Measurements from ENCODE around the gene RAB3GAP1. TPM values are rescaled to one million over a fixed set of nuclear protein-coding genes. Genes with fewer than 3 reads are reported as not detected.

The RAB3GAP1 gene
- total RNA-seq, 1 experiment from 2014 or later: 50.6 TPM

DNA sequence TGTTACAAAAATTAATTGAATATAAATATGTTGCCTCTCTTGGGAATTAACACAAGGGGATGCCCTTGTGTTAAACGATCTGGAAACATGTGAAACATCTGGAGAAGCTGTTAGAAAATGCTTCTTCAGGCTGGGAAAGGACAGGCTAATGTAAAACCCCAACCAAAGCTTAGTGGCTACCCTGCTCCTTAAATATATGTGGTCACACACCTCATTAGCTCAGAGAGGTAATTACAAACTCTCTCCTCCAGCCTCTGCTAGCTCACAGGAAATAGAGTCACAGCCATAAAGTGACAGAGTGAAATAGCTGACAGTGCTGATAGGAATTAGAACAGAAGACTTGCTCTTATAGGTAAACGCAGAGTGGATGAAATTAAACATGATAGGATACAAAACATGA lies 155.9 kb downstream of the RAB3GAP1 start:
- H3K27me3 Mint-ChIP-seq (ENCODE audit: unreplicated experiment): no peaks in the 10 kb centered on the region
- TF ChIP-seq, protein P1, sequence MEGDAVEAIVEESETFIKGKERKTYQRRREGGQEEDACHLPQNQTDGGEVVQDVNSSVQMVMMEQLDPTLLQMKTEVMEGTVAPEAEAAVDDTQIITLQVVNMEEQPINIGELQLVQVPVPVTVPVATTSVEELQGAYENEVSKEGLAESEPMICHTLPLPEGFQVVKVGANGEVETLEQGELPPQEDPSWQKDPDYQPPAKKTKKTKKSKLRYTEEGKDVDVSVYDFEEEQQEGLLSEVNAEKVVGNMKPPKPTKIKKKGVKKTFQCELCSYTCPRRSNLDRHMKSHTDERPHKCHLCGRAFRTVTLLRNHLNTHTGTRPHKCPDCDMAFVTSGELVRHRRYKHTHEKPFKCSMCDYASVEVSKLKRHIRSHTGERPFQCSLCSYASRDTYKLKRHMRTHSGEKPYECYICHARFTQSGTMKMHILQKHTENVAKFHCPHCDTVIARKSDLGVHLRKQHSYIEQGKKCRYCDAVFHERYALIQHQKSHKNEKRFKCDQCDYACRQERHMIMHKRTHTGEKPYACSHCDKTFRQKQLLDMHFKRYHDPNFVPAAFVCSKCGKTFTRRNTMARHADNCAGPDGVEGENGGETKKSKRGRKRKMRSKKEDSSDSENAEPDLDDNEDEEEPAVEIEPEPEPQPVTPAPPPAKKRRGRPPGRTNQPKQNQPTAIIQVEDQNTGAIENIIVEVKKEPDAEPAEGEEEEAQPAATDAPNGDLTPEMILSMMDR (IDR thresholded peaks at IDR 0.05; ENCODE audit: unreplicated experiment): no peak
- DNase-seq: no peak
- no peak overlapping the region for H3K27ac Mint-ChIP-seq (ENCODE audit: unreplicated experiment)
- H3K9me3 Mint-ChIP-seq (ENCODE audit: low read depth, unreplicated experiment): no peaks in the 10 kb centered on the region
- H3K4me1 Mint-ChIP-seq (ENCODE audit: low read depth, unreplicated experiment): no peaks in the 10 kb centered on the region
- CTCF ChIA-PET: no interaction called here
- intact Hi-C loops (cut with micrococcal nuclease; ENCODE audit: unreplicated experiment): no loop called here
- H3K36me3 Mint-ChIP-seq (ENCODE audit: insufficient read depth, unreplicated experiment): no peaks in the 10 kb centered on the region
- no TSS peak for BruUV-seq (replicated peaks)
- H3K4me3 Mint-ChIP-seq (ENCODE audit: low read depth, unreplicated experiment): no peak overlapping the region

DNA sequence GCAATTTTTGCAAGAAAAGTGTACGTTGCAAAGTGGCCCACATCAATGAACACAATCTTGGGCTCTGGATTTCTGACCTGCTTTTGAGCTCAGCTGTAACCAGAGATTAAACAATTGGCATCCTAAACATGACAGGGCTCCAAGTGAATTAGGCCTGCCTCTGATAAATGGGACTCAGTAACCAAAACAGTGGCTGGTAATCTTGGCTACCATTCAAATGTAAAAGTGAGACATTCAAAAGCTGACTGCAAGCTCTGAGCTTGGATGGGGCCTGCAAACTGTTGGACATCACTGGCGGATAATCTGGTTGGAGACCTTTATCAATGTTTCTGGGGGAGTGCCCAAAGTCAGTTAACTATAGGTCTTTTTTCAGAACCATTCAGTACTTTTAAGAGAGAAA lies 160.7 kb downstream of the RAB3GAP1 start:
- TF ChIP-seq, protein P1 (IDR thresholded peaks at IDR 0.05; ENCODE audit: unreplicated experiment): no peak
- intact Hi-C loops (cut with micrococcal nuclease; ENCODE audit: unreplicated experiment): no loop called here
- BruUV-seq (replicated peaks): no TSS peak
- Mint-ChIP-seq H3K4me1 (ENCODE audit: low read depth, unreplicated experiment) (no peaks in the 10 kb centered on the region), H3K9me3 (ENCODE audit: low read depth, unreplicated experiment) (no peaks in the 10 kb centered on the region), H3K4me3 (ENCODE audit: low read depth, unreplicated experiment) (no peak overlapping the region), H3K27me3 (ENCODE audit: unreplicated experiment) (no peaks in the 10 kb centered on the region), H3K36me3 (ENCODE audit: insufficient read depth, unreplicated experiment) (no peaks in the 10 kb centered on the region), H3K27ac (ENCODE audit: unreplicated experiment) (no peak overlapping the region)
- no peak for DNase-seq
- CTCF ChIA-PET: no interaction called here

DNA sequence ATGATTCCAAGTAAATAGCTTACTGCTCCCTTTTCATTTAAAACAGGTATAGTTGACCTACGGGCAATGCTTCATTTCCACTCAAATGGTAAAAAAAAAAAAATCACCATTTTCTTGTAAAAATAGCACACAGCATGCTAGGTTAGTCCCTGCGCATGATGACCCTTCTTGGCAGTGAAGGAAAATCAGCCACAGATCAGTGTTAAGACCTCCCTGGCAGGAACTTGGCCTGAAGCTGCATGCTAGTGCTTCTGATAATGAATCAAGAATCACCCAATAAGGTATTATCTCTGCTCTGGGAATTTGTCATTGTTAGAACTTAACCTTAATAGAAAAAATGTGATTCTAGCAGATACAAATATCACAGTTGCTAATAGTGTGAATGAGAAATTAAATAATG lies 166.3 kb downstream of the RAB3GAP1 start:
- Mint-ChIP-seq H3K27ac (ENCODE audit: unreplicated experiment) (no peak overlapping the region), H3K4me3 (ENCODE audit: low read depth, unreplicated experiment) (no peak overlapping the region), H3K4me1 (ENCODE audit: low read depth, unreplicated experiment) (no peaks in the 10 kb centered on the region), H3K36me3 (ENCODE audit: insufficient read depth, unreplicated experiment) (no peaks in the 10 kb centered on the region), H3K27me3 (ENCODE audit: unreplicated experiment) (no peaks in the 10 kb centered on the region), H3K9me3 (ENCODE audit: low read depth, unreplicated experiment) (no peaks in the 10 kb centered on the region)
- CTCF ChIA-PET: no interaction called here
- intact Hi-C loops (cut with micrococcal nuclease; ENCODE audit: unreplicated experiment): no loop called here
- no TSS peak for BruUV-seq (replicated peaks)
- no peak for DNase-seq
- TF ChIP-seq, protein P1 (IDR thresholded peaks at IDR 0.05; ENCODE audit: unreplicated experiment): no peak

DNA sequence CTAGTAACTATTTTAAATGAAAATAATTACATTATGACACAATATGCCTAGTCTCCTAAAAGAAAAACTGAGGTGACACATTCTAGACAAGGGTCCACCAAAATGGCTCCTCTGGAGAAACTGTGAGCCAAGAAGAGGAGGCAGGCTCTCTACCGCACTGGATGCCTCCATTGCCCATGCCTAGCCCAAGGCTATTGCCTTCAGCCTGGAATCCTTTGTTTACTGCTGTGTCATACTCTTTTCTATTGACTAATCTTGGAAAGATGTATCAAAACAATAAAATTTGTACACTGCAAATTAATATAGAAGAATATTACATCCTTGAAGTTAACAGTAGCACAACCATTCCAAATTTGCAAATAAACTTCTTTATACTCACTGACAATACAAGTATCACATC lies 167.1 kb downstream of the RAB3GAP1 start:
- Mint-ChIP-seq H3K27me3 (ENCODE audit: unreplicated experiment) (no peaks in the 10 kb centered on the region), H3K9me3 (ENCODE audit: low read depth, unreplicated experiment) (no peaks in the 10 kb centered on the region), H3K4me1 (ENCODE audit: low read depth, unreplicated experiment) (no peaks in the 10 kb centered on the region), H3K36me3 (ENCODE audit: insufficient read depth, unreplicated experiment) (no peaks in the 10 kb centered on the region), H3K27ac (ENCODE audit: unreplicated experiment) (no peak overlapping the region), H3K4me3 (ENCODE audit: low read depth, unreplicated experiment) (no peak overlapping the region)
- TF ChIP-seq, protein P1 (IDR thresholded peaks at IDR 0.05; ENCODE audit: unreplicated experiment): no peak
- no peak for DNase-seq
- intact Hi-C loops (cut with micrococcal nuclease; ENCODE audit: unreplicated experiment): no loop called here
- BruUV-seq (replicated peaks): no TSS peak
- CTCF ChIA-PET: no interaction called here

Other genes with a start within 250 kb of the RAB3GAP1 start
- not detected in 2 replicates for gene ACMSD, start 213.7 kb upstream of the RAB3GAP1 start, total RNA-seq (2022)
- 40.0 and 43.8 TPM in 2 replicates for gene CCNT2, start 133.5 kb upstream of the RAB3GAP1 start, total RNA-seq (2022)
- gene MAP3K19, start 4.8 kb upstream of the RAB3GAP1 start, total RNA-seq (2022): not detected in 2 replicates